H1 (cell line): ENCODE measurements around the gene TOM1L2. TPM values are rescaled to one million over a fixed set of nuclear protein-coding genes. Genes with fewer than 3 reads are reported as not detected.

Experiments used
- CTCF ChIA-PET: fragments of 300-600 bp; sonication (Branson Sonifier 250); formaldehyde crosslinking; loops from one replicate; lab custom pipeline; 2021; ENCODE audit not compliant: partially characterized antibody; lab: Charles Lee
- POLR2A ChIA-PET: fragments of 300-600 bp; sonication (Branson Sonifier 250); formaldehyde crosslinking; loops from one replicate; lab custom pipeline; 2021; ENCODE audit warnings: inconsistent platforms; ENCODE audit not compliant: partially characterized antibody; lab: Charles Lee
- DNase-seq, 2 experiments: peaks; one replicate each; pipeline versions ENCODE4 v3.0.0 to v3.0.0-alpha.2; 2010 to 2022; ENCODE audit warnings: low spot score in 2 of 2, low read depth in 1 of 2, mixed read lengths in 1 of 2
- FAIRE-seq: peaks from 2 replicates; lab custom pipeline; 2011; peaks lifted over from hg19 to GRCh38; lab: Jason Lieb, UNC
- H2AFZ ChIP-seq: 2 replicates; pipeline ENCODE4 v1.8.1; 2012; ENCODE audit warnings: low read length, inconsistent platforms
- H2AK5ac ChIP-seq: 2 replicates; pipeline ENCODE4 v1.6.1; 2013; ENCODE audit warnings: low read depth, low read length
- H2BK120ac ChIP-seq: replicated peaks from 2 replicates; pipeline ENCODE3; 2013; ENCODE audit warnings: low read depth, low read length, inconsistent platforms
- H2BK12ac ChIP-seq: 2 replicates; pipeline ENCODE4 v1.6.1; 2013; ENCODE audit warnings: low read depth, low read length
- H2BK15ac ChIP-seq: 2 replicates; pipeline ENCODE4 v1.6.1; 2013; ENCODE audit warnings: low read length
- H2BK20ac ChIP-seq: 2 replicates; pipeline ENCODE4 v1.6.1; 2013; ENCODE audit warnings: low read length
- H2BK5ac ChIP-seq: 2 replicates; pipeline ENCODE4 v1.6.1; 2013; ENCODE audit warnings: low read depth, low read length
- H3K14ac ChIP-seq: 2 replicates; pipeline ENCODE4 v1.6.1; 2013; ENCODE audit warnings: inconsistent platforms; ENCODE audit not compliant: insufficient read length
- H3K18ac ChIP-seq: 2 replicates; pipeline ENCODE4 v1.6.1; 2013; ENCODE audit warnings: low read length; ENCODE audit errors: extremely low read depth
- H3K23ac ChIP-seq: 2 replicates; pipeline ENCODE4 v1.6.1; 2013; ENCODE audit warnings: inconsistent platforms; ENCODE audit not compliant: insufficient read length
- H3K23me2 ChIP-seq: 2 replicates; pipeline ENCODE4 v1.6.1; 2013; ENCODE audit warnings: low read depth, low read length
- H3K27ac ChIP-seq: 2 replicates; pipeline ENCODE4 v1.6.1; 2011; ENCODE audit warnings: low read depth, low read length, inconsistent platforms
- H3K27me3 ChIP-seq, 4 experiments: replicated peaks in 1 of 4; 1 replicate in 1 of 4; 2 replicates in 3 of 4; pipeline versions ENCODE4 v1.6.1 to v1.8.1; 2011 to 2013; ENCODE audit warnings: low read length in 3 of 4, mild to moderate bottlenecking in 3 of 4, inconsistent platforms in 2 of 4, mixed read lengths in 2 of 4, moderate library complexity in 1 of 4; ENCODE audit not compliant: control insufficient read depth in 3 of 4, insufficient read depth in 3 of 4; ENCODE audit errors: extremely low read depth in 1 of 4
- H3K36me3 ChIP-seq, 4 experiments: 2 replicates each; pipeline versions ENCODE4 v1.6.1 to v1.8.1; 2011 to 2013; ENCODE audit warnings: mild to moderate bottlenecking in 4 of 4, low read length in 3 of 4, moderate library complexity in 2 of 4, control low read depth in 1 of 4, inconsistent platforms in 1 of 4; ENCODE audit not compliant: insufficient read depth in 4 of 4, control insufficient read depth in 2 of 4
- H3K4ac ChIP-seq: replicated peaks from 2 replicates; pipeline ENCODE3; 2013; ENCODE audit warnings: low read length, low read depth, mixed read lengths, inconsistent platforms; ENCODE audit not compliant: insufficient read length
- H3K4me1 ChIP-seq, 4 experiments: replicated peaks in 1 of 4; 1 replicate in 1 of 4; 2 replicates in 3 of 4; pipeline versions ENCODE4 v1.6.1 to v1.8.1; 2011 to 2013; ENCODE audit warnings: low read length in 3 of 4, inconsistent platforms in 2 of 4, mixed read lengths in 1 of 4; ENCODE audit not compliant: insufficient read depth in 4 of 4, control insufficient read depth in 3 of 4
- H3K4me2 ChIP-seq, 2 experiments: 2 replicates each; pipeline versions ENCODE4 v1.6.1 to v1.8.1; 2011 to 2013; ENCODE audit warnings: low read depth in 2 of 2, low read length in 2 of 2, control low read depth in 1 of 2, inconsistent platforms in 1 of 2, mild to moderate bottlenecking in 1 of 2; ENCODE audit not compliant: insufficient read depth in 1 of 2
- H3K4me3 ChIP-seq, 4 experiments: fragments of 200-600, 300-600 bp in 1 of 4; sonication (generic), shearing (Covaris generic), sonication (Bioruptor Twin) in 1 of 4; 2 replicates each; pipeline versions ENCODE4 v1.5.1 to v1.8.1; 2011 to 2016; ENCODE audit warnings: low read length in 4 of 4, low read depth in 3 of 4, control low read depth in 2 of 4, inconsistent platforms in 2 of 4, mild to moderate bottlenecking in 2 of 4, mixed read lengths in 1 of 4, moderate library complexity in 1 of 4; ENCODE audit not compliant: insufficient read depth in 2 of 4; ENCODE audit errors: extremely low read depth in 1 of 4
- H3K56ac ChIP-seq: replicated peaks from 2 replicates; pipeline ENCODE3; 2013; ENCODE audit warnings: low read depth, mild to moderate bottlenecking, mixed read lengths, low read length, inconsistent platforms; ENCODE audit not compliant: insufficient read length
- H3K79me1 ChIP-seq: 2 replicates; pipeline ENCODE4 v1.6.1; 2013; ENCODE audit warnings: low read depth, low read length, control low read depth
- H3K79me2 ChIP-seq, 2 experiments: 2 replicates each; pipeline versions ENCODE4 v1.6.1 to v1.8.1; 2012 to 2013; ENCODE audit warnings: low read length in 2 of 2, mild to moderate bottlenecking in 2 of 2, inconsistent platforms in 1 of 2; ENCODE audit not compliant: insufficient read depth in 2 of 2, control insufficient read depth in 1 of 2
- H3K9ac ChIP-seq, 4 experiments: replicated peaks in 1 of 4; 1 replicate in 1 of 4; 2 replicates in 3 of 4; pipeline versions ENCODE4 v1.6.1 to v1.8.1; 2011 to 2013; ENCODE audit warnings: low read depth in 3 of 4, low read length in 3 of 4, control low read depth in 2 of 4, mild to moderate bottlenecking in 2 of 4, moderate library complexity in 2 of 4, inconsistent platforms in 1 of 4; ENCODE audit errors: extremely low read depth in 1 of 4
- H3K9me3 ChIP-seq, 2 experiments: 2 replicates each; pipeline versions ENCODE4 v1.6.1 to v1.8.1; 2012 to 2013; ENCODE audit warnings: mild to moderate bottlenecking in 2 of 2, moderate library complexity in 2 of 2, control low read depth in 1 of 2, inconsistent platforms in 1 of 2, low read depth in 1 of 2, low read length in 1 of 2, mixed read lengths in 1 of 2; ENCODE audit not compliant: insufficient read depth in 2 of 2
- H4K20me1 ChIP-seq, 2 experiments: replicated peaks in 1 of 2; 2 replicates each; pipeline versions ENCODE3 to v1.8.1; 2011 to 2013; ENCODE audit warnings: inconsistent platforms in 2 of 2, low read length in 2 of 2, mild to moderate bottlenecking in 1 of 2; ENCODE audit not compliant: insufficient read depth in 2 of 2, control insufficient read depth in 1 of 2
- H4K5ac ChIP-seq: 2 replicates; pipeline ENCODE4 v1.6.1; 2013; ENCODE audit warnings: low read length, low read depth, mixed read lengths, inconsistent platforms; ENCODE audit not compliant: insufficient read length
- H4K8ac ChIP-seq: 2 replicates; pipeline ENCODE4 v1.8.0; 2013; ENCODE audit warnings: mild to moderate bottlenecking, moderate library complexity, low read length, inconsistent platforms; ENCODE audit not compliant: insufficient read depth; ENCODE audit errors: extremely low read depth
- H4K91ac ChIP-seq: replicated peaks from 2 replicates; pipeline ENCODE3; 2013; ENCODE audit warnings: low read length, mixed read lengths, inconsistent platforms; ENCODE audit not compliant: insufficient read length
- CBX5 ChIP-seq: fragments of 300-800, 300-1000 bp; sonication (generic); IDR thresholded peaks from 2 replicates; pipeline ENCODE4 v1.7.1; 2016; ENCODE audit warnings: antibody characterized with exemption, low read length, low read depth
- CHD2 ChIP-seq: IDR thresholded peaks from 2 replicates; pipeline ENCODE4 v1.6.1; 2012; ENCODE audit warnings: low read length, improper control_type of control experiment
- JUND ChIP-seq: IDR thresholded peaks from 2 replicates; pipeline ENCODE4 v1.6.1; 2011; ENCODE audit warnings: mild to moderate bottlenecking, improper control_type of control experiment, low read length
- NANOG ChIP-seq: IDR thresholded peaks from 2 replicates; pipeline ENCODE4 v1.6.1; 2011; ENCODE audit warnings: low read length, low read depth, mild to moderate bottlenecking, inconsistent platforms; ENCODE audit not compliant: insufficient read depth, poor library complexity, severe bottlenecking
- POLR2AphosphoS5 ChIP-seq: IDR thresholded peaks from 2 replicates; pipeline ENCODE4 v1.6.1; 2011; ENCODE audit warnings: low read depth, low read length
- SAP30 ChIP-seq: fragments of 300-600 bp; sonication (generic); IDR thresholded peaks from 2 replicates; pipeline ENCODE4 v1.7.1; 2012; ENCODE audit warnings: low read length, moderate library complexity, mild to moderate bottlenecking, inconsistent platforms; ENCODE audit not compliant: insufficient read depth, insufficient replicate concordance
- SIX5 ChIP-seq: IDR thresholded peaks from 2 replicates; pipeline ENCODE4 v1.6.1; 2011; ENCODE audit warnings: mild to moderate bottlenecking, low read depth, low read length
- SP1 ChIP-seq: IDR thresholded peaks from 2 replicates; pipeline ENCODE4 v1.6.1; 2011; ENCODE audit warnings: low read depth, low read length
- SP2 ChIP-seq: IDR thresholded peaks from 2 replicates; pipeline ENCODE4 v1.6.1; 2012; ENCODE audit warnings: mild to moderate bottlenecking, low read length, inconsistent platforms
- SP4 ChIP-seq: IDR thresholded peaks from 2 replicates; pipeline ENCODE4 v1.6.1; 2012; ENCODE audit warnings: low read length, inconsistent platforms
- SRF ChIP-seq: IDR thresholded peaks from 2 replicates; pipeline ENCODE4 v1.6.1; 2011; ENCODE audit warnings: mild to moderate bottlenecking, low read depth, low read length, moderate library complexity
- TAF7 ChIP-seq: optimal IDR thresholded peaks from 2 replicates; pipeline ENCODE3; 2011; ENCODE audit warnings: low read depth, mild to moderate bottlenecking, inconsistent platforms, low read length, moderate library complexity, borderline replicate concordance
- TCF12 ChIP-seq: IDR thresholded peaks from 2 replicates; pipeline ENCODE4 v1.6.1; 2011; ENCODE audit warnings: low read depth, mild to moderate bottlenecking, low read length
- YY1 ChIP-seq: IDR thresholded peaks from 2 replicates; pipeline ENCODE4 v1.6.1; 2011; ENCODE audit warnings: low read depth, mild to moderate bottlenecking, low read length
- WGBS, 2 experiments: shearing (Covaris generic) in 1 of 2; methylation state at CpG; one replicate each; pipeline versions ENCODE4 v1.1.6 to v1.1.7; 2013 to 2015; ENCODE audit warnings: low lambda C conversion rate in 2 of 2, mixed read lengths in 2 of 2, inconsistent platforms in 1 of 2, low coverage in 1 of 2, missing lambda C conversion rate in 1 of 2; ENCODE audit not compliant: insufficient replicate concordance in 2 of 2, insufficient coverage in 1 of 2, insufficient read length in 1 of 2; ENCODE audit errors: extremely low coverage in 1 of 2, missing lambda C conversion rate in 1 of 2; 5-methylcytosine and 5-hydroxymethylcytosine counted together
- polyA plus RNA-seq, 7 experiments: library from polyadenylated mRNA; depleted of rRNA in 3 of 7; stranded (reverse) in 5 of 7; unstranded in 2 of 7; fragments of >200 nt in 5 of 7; fragments of 200-250 nt in 2 of 7; gene quantifications; 1 replicate in 5 of 7; 2 replicates in 1 of 7; 4 replicates in 1 of 7; pipeline versions ENCODE4 v1.2.1 to v1.2.3, GENCODE V29; 2011 to 2013; ENCODE audit warnings: missing spikeins in 2 of 7, mixed read lengths in 2 of 7
- total RNA-seq: library from RNA; stranded (reverse); fragmentation: NEBNext Ultra II Directional; extraction: Animal tissue kit (Norgen Biotek cat#: 25700); gene quantifications from 2 replicates; pipeline ENCODE4 v1.2.1, GENCODE V29; 2021
- TF ChIP-seq, protein P1 (sequence below): IDR thresholded peaks from 2 replicates; pipeline ENCODE4 v1.6.1; 2011; ENCODE audit warnings: low read depth, mild to moderate bottlenecking, low read length; ENCODE audit not compliant: insufficient read depth

The TOM1L2 gene
- total and polyA plus RNA-seq, 2 of the 8 experiments (the other 6 are each of a cell fraction or from before 2014, with no cell fraction given) = 2.0 to 3.4 TPM

- Histone ChIP-seq H4K8ac (no peak overlapping the region), H4K20me1 (no peaks in the 10 kb centered on the region), H3K36me3 (no peaks in the 10 kb centered on the region), H3K4me1 (peaks cover 4 to 13% (median 10%) of the 10 kb centered on the region in 4 experiments), H2BK5ac (no peak overlapping the region), H3K23me2 (no peaks in the 10 kb centered on the region), H2BK15ac (0 out of 2 replicates have a peak overlapping the region, but pooled peaks have one; percentile 48), H3K23ac (no peak overlapping the region), H3K79me2 (no peaks in the 10 kb centered on the region), H2AFZ (no peak overlapping the region), H3K4me3 (no peak overlapping the region), H4K5ac (no peak overlapping the region), H3K4me2 (no peak overlapping the region), H3K18ac (no peak overlapping the region), H2BK120ac (no peak overlapping the region), H3K79me1 (no peaks in the 10 kb centered on the region), H3K14ac (no peak overlapping the region), H2BK12ac (no peak overlapping the region), H2BK20ac (no peak overlapping the region), H4K91ac (no peak overlapping the region), H2AK5ac (no peak overlapping the region), H3K9me3 (no peaks in the 10 kb centered on the region), H3K56ac (no peak overlapping the region), H3K27me3 (no peaks in the 10 kb centered on the region), H3K9ac (no peak overlapping the region), H3K4ac (no peak overlapping the region), H3K27ac (no peak overlapping the region)
- POLR2A ChIA-PET = interaction anchor here (2.1 kb wide), 1 partner anchor 13 kb away, joined by 7 read pairs; no protein-coding TSS in a partner anchor
- 89% methylated on average over 2 of the region's 2 CpGs; no CpG with 5 or more reads in 1 of the 2 experiments for WGBS, 2 experiments
- FAIRE-seq = no peak
- CTCF ChIA-PET = interaction anchor here (0.9 to 22.5 kb wide), 25 partner anchors 10 to 308 kb away, joined by 3 to 404 read pairs (median 11); partner anchors contain the start of genes DRC3 and TOM1L2
- DNase-seq = no peak
- TF ChIP-seq NANOG (no peak), SP2 (no peak), SIX5 (no peak), SP1 (no peak), SP4 (no peak), SAP30 (no peak), TAF7 (no peak), CHD2 (no peak), TCF12 (no peak), POLR2AphosphoS5 (no peak), CBX5 (no peak), SRF (no peak), YY1 (no peak), JUND (no peak)
- TF ChIP-seq, protein P1, sequence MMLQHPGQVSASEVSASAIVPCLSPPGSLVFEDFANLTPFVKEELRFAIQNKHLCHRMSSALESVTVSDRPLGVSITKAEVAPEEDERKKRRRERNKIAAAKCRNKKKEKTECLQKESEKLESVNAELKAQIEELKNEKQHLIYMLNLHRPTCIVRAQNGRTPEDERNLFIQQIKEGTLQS = no peak
Observed at GRCh38 chr17:17889922-17890321, 82.3 kb downstream of the TOM1L2 start.
